GM19463 (cell line): ENCODE measurements around the gene TMED1.

Source experiments
- ATAC-seq: cut with Tn5 transposase; IDR thresholded peaks from one replicate; pipeline ENCODE4 v1.9.1; 2021; ENCODE audit warnings: mild to moderate bottlenecking, moderate library complexity; ENCODE audit not compliant: unreplicated experiment

The TMED1 gene

GRCh38 chr19:10835089-10835753 is 791 bp downstream of the TMED1 start:
- no peak for ATAC-seq

- ATAC-seq, result no peak
These were observed 3.1 kb downstream of the TMED1 start for GRCh38 chr19:10832939-10833296.

- ATAC-seq, result no peak
These were observed 3.7 kb downstream of the TMED1 start for GRCh38 chr19:10831987-10832938.

GRCh38 chr19:10830931-10831779 is 4.9 kb downstream of the TMED1 start:
- no peak for ATAC-seq

- no peak for ATAC-seq
These were observed 5.6 kb downstream of the TMED1 start for GRCh38 chr19:10830370-10830769.

- ATAC-seq, result no peak
These were observed 6.0 kb downstream of the TMED1 start for GRCh38 chr19:10829967-10830366.

GRCh38 chr19:10828981-10829821 is 6.8 kb downstream of the TMED1 start:
- no peak for ATAC-seq

- ATAC-seq, result no peak
These were observed 9.2 kb downstream of the TMED1 start for GRCh38 chr19:10826846-10827245.

- ATAC-seq, result no peak
These were observed 9.8 kb downstream of the TMED1 start for GRCh38 chr19:10826231-10826630.

GRCh38 chr19:10823690-10824089 is 12.3 kb downstream of the TMED1 start:
- ATAC-seq, result no peak

GRCh38 chr19:10820173-10820572 is 15.8 kb downstream of the TMED1 start:
- no peak for ATAC-seq

- ATAC-seq, result no peak
These were observed 16.6 kb downstream of the TMED1 start for GRCh38 chr19:10819124-10820060.

- no peak for ATAC-seq
These were observed 17.5 kb downstream of the TMED1 start for GRCh38 chr19:10818301-10819123.

GRCh38 chr19:10817291-10818038 is 18.5 kb downstream of the TMED1 start:
- no peak for ATAC-seq

- ATAC-seq, result no peak
These were observed 19.3 kb downstream of the TMED1 start for GRCh38 chr19:10816691-10817090.

GRCh38 chr19:10815969-10816644 is 19.9 kb downstream of the TMED1 start:
- no peak for ATAC-seq

- ATAC-seq, result no peak
These were observed 20.9 kb downstream of the TMED1 start for GRCh38 chr19:10815007-10815536.
